Measurements from ENCODE around the gene SPATA2L.

SPATA2L gene

DNA sequence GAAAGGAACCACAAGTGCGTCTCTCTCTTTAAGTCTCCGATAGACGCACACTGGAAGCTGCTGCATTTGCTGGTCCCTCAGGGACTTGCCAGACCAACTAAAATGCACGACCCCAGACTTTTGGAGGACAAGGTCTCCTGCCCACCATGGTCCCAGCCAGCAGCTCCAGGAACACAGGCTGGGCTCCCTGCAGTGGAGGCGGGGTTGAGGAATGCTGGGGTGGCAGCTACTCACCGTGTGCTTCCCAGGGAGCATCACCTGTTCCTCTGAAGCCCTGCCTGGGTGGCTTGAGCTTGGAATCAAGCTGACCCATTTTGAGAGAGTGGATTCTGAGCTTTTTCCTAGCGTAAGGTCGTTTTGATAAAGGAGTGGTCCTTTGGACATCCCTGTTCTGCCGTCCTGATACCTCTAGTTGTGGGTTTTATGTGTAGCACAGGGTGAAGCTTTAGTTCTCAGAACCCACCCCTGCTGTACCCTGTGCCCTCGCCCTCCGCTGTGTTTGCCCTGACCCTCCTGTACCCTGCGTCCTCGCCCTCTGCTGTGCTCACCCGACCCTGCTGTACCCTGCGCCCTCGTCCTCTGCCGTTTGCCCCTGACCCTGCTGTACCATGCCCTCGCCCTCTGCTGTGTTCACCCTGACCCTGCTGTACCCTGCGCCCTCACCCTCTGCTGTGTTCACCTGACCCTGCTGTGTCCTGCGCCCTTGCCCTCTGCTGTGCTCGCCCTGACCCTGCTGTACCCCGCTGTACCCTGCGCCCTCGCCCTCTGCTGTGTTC is 30.8 kb upstream of the SPATA2L start:
- Histone ChIP-seq H2BK12ac (ENCODE audit: low read length) (no peak overlapping the region), H2BK120ac (ENCODE audit: low read depth, low read length) (no peak overlapping the region), H3K79me1 (ENCODE audit: low read depth, low read length) (peaks cover 2% of the 10 kb centered on the region), H2AFZ (ENCODE audit: low read length) (no peak overlapping the region), H3K27me3 (ENCODE audit: control insufficient read depth in 3 of 3, insufficient read depth in 3 of 3, low read depth in 1 of 3, low read length in 3 of 3) (no peaks in the 10 kb centered on the region), H3K4me1 (ENCODE audit: control insufficient read depth in 2 of 2, insufficient read depth in 1 of 2, low read depth in 1 of 2, low read length in 2 of 2) (peaks cover 6 to 17% of the 10 kb centered on the region in 2 donors), H3K9me3 (replicated peaks in 1 of 2; ENCODE audit: control insufficient read depth in 2 of 2, insufficient read depth in 1 of 2, low read depth in 1 of 2, low read length in 2 of 2) (no peaks in the 10 kb centered on the region), H4K8ac (ENCODE audit: low read depth, low read length) (no peak overlapping the region), H2AK5ac (ENCODE audit: low read depth, low read length) (no peak overlapping the region), H3K4ac (ENCODE audit: low read length) (no peak overlapping the region), H3K27ac (replicated peaks; ENCODE audit: low read length) (no peak overlapping the region), H3K9ac (ENCODE audit: low read depth, low read length, poor library complexity) (peak overlapping the region; percentile 44), H2BK15ac (ENCODE audit: low read length) (no peak overlapping the region), H3K23ac (ENCODE audit: low read depth, low read length, poor library complexity) (peak overlapping the region; percentile 85), H3K4me3 (ENCODE audit: low read length in 2 of 2) (no peak overlapping the region), H3K18ac (ENCODE audit: low read length) (no peak overlapping the region), H3K14ac (ENCODE audit: low read length) (no peak overlapping the region), H3K36me3 (replicated peaks in 1 of 2; ENCODE audit: control insufficient read depth in 2 of 2, insufficient read depth in 2 of 2, low read length in 2 of 2) (peaks cover 31 to 95% of the 10 kb centered on the region in 2 donors), H3K4me2 (ENCODE audit: insufficient read depth, low read length, poor library complexity, severe bottlenecking) (no peak overlapping the region), H4K91ac (ENCODE audit: low read depth, low read length, poor library complexity) (no peak overlapping the region), H2BK5ac (ENCODE audit: low read length) (no peak overlapping the region)
- no peak for DNase-seq (ENCODE audit: low spot score)
- no CpG with 5 or more reads among the region's 24 CpGs for WGBS, 2 donors (ENCODE audit: extremely low coverage in 2 of 2, insufficient read length in 2 of 2, insufficient replicate concordance in 1 of 2)

DNA sequence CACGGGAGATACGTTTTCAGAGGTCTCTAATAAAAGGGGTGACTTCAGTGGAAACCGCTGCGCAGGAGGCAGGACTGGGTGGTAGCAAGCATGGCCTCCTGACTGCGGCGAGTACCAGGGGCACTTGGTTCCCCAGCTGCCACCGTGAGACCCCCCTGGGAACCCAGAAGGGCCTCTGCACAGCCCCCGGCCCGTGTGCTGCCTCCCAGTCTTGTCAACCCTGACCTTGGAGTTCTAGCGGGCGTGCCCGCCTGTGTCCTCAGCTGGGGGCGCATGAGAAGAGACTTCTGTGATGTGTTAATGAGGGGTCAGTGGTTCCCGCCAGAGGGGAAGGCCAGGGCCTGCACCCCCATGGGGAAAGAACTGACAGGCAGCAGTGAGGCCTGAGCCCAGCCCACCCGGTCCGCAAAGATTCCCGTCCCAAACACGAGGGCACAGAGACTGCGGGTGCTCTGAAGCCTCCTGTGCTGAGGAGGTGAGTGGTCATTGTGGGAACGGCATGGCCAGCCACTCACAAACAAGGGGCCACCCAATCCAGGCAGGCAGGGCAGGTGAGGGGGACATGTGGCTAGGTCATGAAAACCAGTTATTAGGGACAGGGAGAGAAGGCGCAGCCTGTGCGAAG is 29.2 kb upstream of the SPATA2L start:
- Histone ChIP-seq H2AK5ac (ENCODE audit: low read depth, low read length) (no peak overlapping the region), H2BK12ac (ENCODE audit: low read length) (no peak overlapping the region), H3K79me1 (ENCODE audit: low read depth, low read length) (peaks cover 2% of the 10 kb centered on the region), H2BK120ac (ENCODE audit: low read depth, low read length) (no peak overlapping the region), H3K18ac (ENCODE audit: low read length) (no peak overlapping the region), H2BK5ac (ENCODE audit: low read length) (no peak overlapping the region), H3K9ac (ENCODE audit: low read depth, low read length, poor library complexity) (peak overlapping the region; percentile 44), H3K23ac (ENCODE audit: low read depth, low read length, poor library complexity) (no peak overlapping the region), H3K36me3 (replicated peaks in 1 of 2; ENCODE audit: control insufficient read depth in 2 of 2, insufficient read depth in 2 of 2, low read length in 2 of 2) (peaks cover 25 to 85% of the 10 kb centered on the region in 2 donors), H3K9me3 (replicated peaks in 1 of 2; ENCODE audit: control insufficient read depth in 2 of 2, insufficient read depth in 1 of 2, low read depth in 1 of 2, low read length in 2 of 2) (no peaks in the 10 kb centered on the region), H3K4me3 (ENCODE audit: low read length in 2 of 2) (no peak overlapping the region), H3K14ac (ENCODE audit: low read length) (no peak overlapping the region), H3K27ac (replicated peaks; ENCODE audit: low read length) (no peak overlapping the region), H4K91ac (ENCODE audit: low read depth, low read length, poor library complexity) (no peak overlapping the region), H2BK15ac (ENCODE audit: low read length) (no peak overlapping the region), H3K27me3 (ENCODE audit: control insufficient read depth in 3 of 3, insufficient read depth in 3 of 3, low read depth in 1 of 3, low read length in 3 of 3) (no peaks in the 10 kb centered on the region), H3K4me2 (ENCODE audit: insufficient read depth, low read length, poor library complexity, severe bottlenecking) (no peak overlapping the region), H3K4me1 (ENCODE audit: control insufficient read depth in 2 of 2, insufficient read depth in 1 of 2, low read depth in 1 of 2, low read length in 2 of 2) (peaks cover 8 to 17% of the 10 kb centered on the region in 2 donors), H4K8ac (ENCODE audit: low read depth, low read length) (no peak overlapping the region), H3K4ac (ENCODE audit: low read length) (no peak overlapping the region), H2AFZ (ENCODE audit: low read length) (no peak overlapping the region)
- no peak for DNase-seq (ENCODE audit: low spot score)
- no CpG with 5 or more reads among the region's 22 CpGs for WGBS, 2 donors (ENCODE audit: extremely low coverage in 2 of 2, insufficient read length in 2 of 2, insufficient replicate concordance in 1 of 2)

DNA sequence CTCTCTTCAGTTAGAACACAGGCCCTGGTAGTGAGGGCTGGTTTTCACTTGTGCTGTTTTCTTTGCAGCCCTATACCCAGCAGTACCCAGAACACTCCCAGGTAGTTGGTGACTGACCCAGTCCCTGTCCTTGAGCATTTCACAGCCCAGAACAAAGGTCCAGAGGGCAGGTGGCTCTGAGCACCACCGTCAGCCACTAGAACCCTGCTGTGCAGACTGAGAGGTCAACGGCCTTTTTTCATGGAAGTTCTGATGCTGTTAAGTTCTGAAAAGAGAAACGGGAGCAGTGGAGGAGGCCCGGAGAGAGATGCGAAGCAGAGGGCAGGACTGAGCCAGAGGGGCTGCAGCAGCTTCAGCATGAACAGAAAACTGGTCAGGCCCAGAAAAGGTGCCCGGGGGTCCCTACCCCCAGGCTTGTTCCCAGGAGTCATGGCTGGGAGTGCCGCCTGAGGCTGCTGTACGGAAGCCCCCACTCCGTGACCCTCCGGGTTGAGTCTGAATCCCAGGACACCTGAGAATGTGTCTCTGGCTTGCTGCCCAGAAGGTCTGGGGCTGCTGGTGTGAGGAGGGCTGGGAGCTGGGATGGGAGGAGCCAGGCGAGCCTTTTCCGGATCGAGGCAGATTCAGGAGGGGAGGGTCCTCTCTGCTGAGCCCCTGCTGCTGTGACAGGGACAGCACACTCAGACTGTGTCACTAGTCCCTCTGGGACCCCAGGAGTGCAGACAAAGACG is 28.5 kb upstream of the SPATA2L start:
- Histone ChIP-seq H3K9ac (ENCODE audit: low read depth, low read length, poor library complexity) (no peak overlapping the region), H3K4me3 (ENCODE audit: low read length in 2 of 2) (no peak overlapping the region), H2AFZ (ENCODE audit: low read length) (no peak overlapping the region), H3K79me1 (ENCODE audit: low read depth, low read length) (peaks cover 2% of the 10 kb centered on the region), H2BK120ac (ENCODE audit: low read depth, low read length) (no peak overlapping the region), H3K4ac (ENCODE audit: low read length) (no peak overlapping the region), H4K8ac (ENCODE audit: low read depth, low read length) (no peak overlapping the region), H3K4me1 (ENCODE audit: control insufficient read depth in 2 of 2, insufficient read depth in 1 of 2, low read depth in 1 of 2, low read length in 2 of 2) (peaks cover 8 to 17% of the 10 kb centered on the region in 2 donors), H3K18ac (ENCODE audit: low read length) (no peak overlapping the region), H3K23ac (ENCODE audit: low read depth, low read length, poor library complexity) (no peak overlapping the region), H2BK15ac (ENCODE audit: low read length) (no peak overlapping the region), H3K9me3 (replicated peaks in 1 of 2; ENCODE audit: control insufficient read depth in 2 of 2, insufficient read depth in 1 of 2, low read depth in 1 of 2, low read length in 2 of 2) (no peaks in the 10 kb centered on the region), H3K27me3 (ENCODE audit: control insufficient read depth in 3 of 3, insufficient read depth in 3 of 3, low read depth in 1 of 3, low read length in 3 of 3) (no peaks in the 10 kb centered on the region), H2AK5ac (ENCODE audit: low read depth, low read length) (no peak overlapping the region), H3K4me2 (ENCODE audit: insufficient read depth, low read length, poor library complexity, severe bottlenecking) (no peak overlapping the region), H3K14ac (ENCODE audit: low read length) (no peak overlapping the region), H3K36me3 (replicated peaks in 1 of 2; ENCODE audit: control insufficient read depth in 2 of 2, insufficient read depth in 2 of 2, low read length in 2 of 2) (peaks cover 22 to 82% of the 10 kb centered on the region in 2 donors), H2BK5ac (ENCODE audit: low read length) (no peak overlapping the region), H4K91ac (ENCODE audit: low read depth, low read length, poor library complexity) (no peak overlapping the region), H3K27ac (replicated peaks; ENCODE audit: low read length) (no peak overlapping the region), H2BK12ac (ENCODE audit: low read length) (no peak overlapping the region)
- WGBS, 2 donors (ENCODE audit: extremely low coverage in 2 of 2, insufficient read length in 2 of 2, insufficient replicate concordance in 1 of 2) = no CpG with 5 or more reads among the region's 14 CpGs
- DNase-seq (ENCODE audit: low spot score) = no peak

DNA sequence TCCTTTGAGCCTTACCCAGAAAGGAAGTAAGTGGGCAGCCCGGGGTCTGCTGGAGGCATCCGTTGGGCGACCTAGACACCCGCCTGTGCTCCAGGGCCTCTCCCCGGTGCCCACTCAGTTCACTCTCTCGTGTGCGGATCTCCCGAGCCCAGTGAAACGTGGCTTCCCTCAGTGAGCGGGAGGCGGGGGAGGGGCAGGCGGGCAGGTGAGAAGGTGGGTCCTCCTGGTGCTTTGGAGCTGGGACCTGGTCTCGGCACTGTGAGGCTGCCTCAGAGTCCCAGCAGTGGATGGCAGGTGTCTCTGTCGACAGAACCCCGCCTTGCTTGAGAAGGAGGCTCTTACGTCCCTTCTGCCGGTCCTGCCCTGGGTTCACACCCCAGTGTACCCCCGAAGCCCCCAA is 27.8 kb upstream of the SPATA2L start:
- peaks cover 8 to 17% of the 10 kb centered on the region in 2 donors for H3K4me1 ChIP-seq (ENCODE audit: control insufficient read depth in 2 of 2, insufficient read depth in 1 of 2, low read depth in 1 of 2, low read length in 2 of 2)
- H3K36me3 ChIP-seq (replicated peaks in 1 of 2; ENCODE audit: control insufficient read depth in 2 of 2, insufficient read depth in 2 of 2, low read length in 2 of 2) = peaks cover 23 to 81% of the 10 kb centered on the region in 2 donors
- no peak overlapping the region for H2BK12ac ChIP-seq (ENCODE audit: low read length)
- H3K23ac ChIP-seq (ENCODE audit: low read depth, low read length, poor library complexity) = no peak overlapping the region
- H3K9ac ChIP-seq (ENCODE audit: low read depth, low read length, poor library complexity) = peak overlapping the region; percentile 50
- no peak overlapping the region for H4K8ac ChIP-seq (ENCODE audit: low read depth, low read length)
- no peak overlapping the region for H3K14ac ChIP-seq (ENCODE audit: low read length)
- H3K18ac ChIP-seq (ENCODE audit: low read length) = no peak overlapping the region
- no peak overlapping the region for H3K4me3 ChIP-seq (ENCODE audit: low read length in 2 of 2)
- no peaks in the 10 kb centered on the region for H3K9me3 ChIP-seq (replicated peaks in 1 of 2; ENCODE audit: control insufficient read depth in 2 of 2, insufficient read depth in 1 of 2, low read depth in 1 of 2, low read length in 2 of 2)
- H2BK5ac ChIP-seq (ENCODE audit: low read length) = peak overlapping the region; percentile 82
- no peak overlapping the region for H3K27ac ChIP-seq (replicated peaks; ENCODE audit: low read length)
- DNase-seq (ENCODE audit: low spot score) = no peak
- H3K27me3 ChIP-seq (ENCODE audit: control insufficient read depth in 3 of 3, insufficient read depth in 3 of 3, low read depth in 1 of 3, low read length in 3 of 3) = no peaks in the 10 kb centered on the region
- no peak overlapping the region for H3K4ac ChIP-seq (ENCODE audit: low read length)
- WGBS, 2 donors (ENCODE audit: extremely low coverage in 2 of 2, insufficient read length in 2 of 2, insufficient replicate concordance in 1 of 2) = no CpG with 5 or more reads among the region's 18 CpGs
- H3K79me1 ChIP-seq (ENCODE audit: low read depth, low read length) = peaks cover 2% of the 10 kb centered on the region
- no peak overlapping the region for H2BK15ac ChIP-seq (ENCODE audit: low read length)
- no peak overlapping the region for H4K91ac ChIP-seq (ENCODE audit: low read depth, low read length, poor library complexity)
- no peak overlapping the region for H3K4me2 ChIP-seq (ENCODE audit: insufficient read depth, low read length, poor library complexity, severe bottlenecking)
- H2BK120ac ChIP-seq (ENCODE audit: low read depth, low read length) = no peak overlapping the region
- H2AFZ ChIP-seq (ENCODE audit: low read length) = no peak overlapping the region
- no peak overlapping the region for H2AK5ac ChIP-seq (ENCODE audit: low read depth, low read length)

Data from neuronal stem cell (in vitro differentiated cells).